K562 (cell line): Measurements from ENCODE around the gene ZNF362. TPM values are rescaled to one million over a fixed set of nuclear protein-coding genes. Genes with fewer than 3 reads are reported as not detected.

Source experiments
- ATAC-seq: fragments of 200-7000 bp; cut with Tn5 transposase; 3 replicates; pipeline ENCODE4 v1.9.1; 2020; ENCODE audit warnings: moderate library complexity
- BruUV-seq: library from RNA; stranded (reverse); fragments of 400-500 nt; replicated peaks from 2 replicates; lab custom pipeline; 2021; lab: Mats Ljungman, UMichigan
- CTCF ChIA-PET: fragments of 300-600 bp; formaldehyde crosslinking; extraction: SDS; loops from one replicate; lab custom pipeline; 2021; ENCODE audit warnings: low intra/inter-chr PET ratio; lab: Yijun Ruan, JAX
- POLR2A ChIA-PET: fragments of 300-600, 350-650 bp; sonication (Branson Sonifier 250); formaldehyde crosslinking; extraction: SDS; loops from one replicate; lab custom pipeline; 2021; ENCODE audit warnings: antibody characterized with exemption, inconsistent platforms; lab: Yijun Ruan, JAX
- DNase-seq, 4 experiments: peaks; one replicate each; pipeline versions ENCODE4 v3.0.0 to v3.0.0-alpha.2; 2011 to 2018; ENCODE audit warnings: low spot score in 3 of 4, mixed read lengths in 3 of 4; ENCODE audit errors: extremely low read depth in 1 of 4
- FAIRE-seq: peaks from 2 replicates; lab custom pipeline; 2011; peaks lifted over from hg19 to GRCh38; lab: Jason Lieb, UNC
- H2AFZ ChIP-seq: 2 replicates; pipeline ENCODE4 v1.6.0; 2011; ENCODE audit warnings: low read depth, low read length, control low read depth, inconsistent platforms
- H3K27ac ChIP-seq: fragments of 200-600 bp; 3 replicates; pipeline ENCODE4 v1.8.0; 2011; ENCODE audit warnings: low read depth, mild to moderate bottlenecking, control low read depth, inconsistent platforms, low read length, moderate library complexity, mixed read lengths; ENCODE audit errors: extremely low read depth
- H3K27me3 ChIP-seq, 2 experiments: fragments of 300-600 bp in 1 of 2; 2 replicates in 1 of 2; 3 replicates in 1 of 2; pipeline versions ENCODE4 v1.6.0 to v1.8.0; 2011; ENCODE audit warnings: inconsistent platforms in 2 of 2, low read length in 2 of 2, mild to moderate bottlenecking in 1 of 2, mixed read lengths in 1 of 2, moderate library complexity in 1 of 2; ENCODE audit not compliant: control insufficient read depth in 2 of 2, insufficient read depth in 2 of 2
- H3K36me3 ChIP-seq: fragments of 300-600 bp; 3 replicates; pipeline ENCODE4 v1.8.0; 2011; ENCODE audit warnings: mild to moderate bottlenecking, low read length, inconsistent platforms; ENCODE audit not compliant: control insufficient read depth, insufficient read depth
- H3K4me1 ChIP-seq, 2 experiments: fragments of 200-600 bp in 1 of 2; replicated peaks in 1 of 2; 2 replicates in 1 of 2; 3 replicates in 1 of 2; pipeline versions ENCODE4 v1.5.1 to v1.8.0; 2011; ENCODE audit warnings: inconsistent platforms in 2 of 2, low read length in 2 of 2, mild to moderate bottlenecking in 1 of 2, mixed read lengths in 1 of 2, moderate library complexity in 1 of 2; ENCODE audit not compliant: control insufficient read depth in 2 of 2, insufficient read depth in 2 of 2
- H3K4me2 ChIP-seq: 2 replicates; pipeline ENCODE4 v1.6.1; 2011; ENCODE audit warnings: low read length, control low read depth, inconsistent platforms, mixed read lengths; ENCODE audit not compliant: insufficient read depth
- H3K4me3 ChIP-seq: fragments of 200-600 bp; sonication (generic), shearing (Covaris generic); 2 replicates; pipeline ENCODE4 v1.5.1; 2016; ENCODE audit warnings: control low read depth, inconsistent platforms
- H3K79me2 ChIP-seq: fragments of 200-600 bp; 3 replicates; pipeline ENCODE4 v1.8.0; 2011; ENCODE audit warnings: low read length, inconsistent platforms; ENCODE audit not compliant: control insufficient read depth, insufficient read depth
- H3K9ac ChIP-seq, 2 experiments: 2 replicates each; pipeline versions ENCODE4 v1.6.0 to v1.6.1; 2011; ENCODE audit warnings: low read depth in 2 of 2, low read length in 2 of 2, control low read depth in 1 of 2, inconsistent platforms in 1 of 2, mild to moderate bottlenecking in 1 of 2, mixed read lengths in 1 of 2; ENCODE audit not compliant: insufficient read depth in 1 of 2
- H3K9me1 ChIP-seq: one replicate; pipeline ENCODE4 v1.6.0; 2011; ENCODE audit warnings: inconsistent platforms, mild to moderate bottlenecking, low read length, moderate library complexity; ENCODE audit not compliant: control insufficient read depth, insufficient read depth
- H3K9me3 ChIP-seq: replicated peaks from 2 replicates; pipeline ENCODE4 v1.5.1; 2011; ENCODE audit warnings: low read depth, low read length, inconsistent platforms; ENCODE audit not compliant: control insufficient read depth, insufficient read depth
- H4K20me1 ChIP-seq: replicated peaks from 2 replicates; pipeline ENCODE4 v1.6.1; 2011; ENCODE audit warnings: low read length, inconsistent platforms, mixed read lengths; ENCODE audit not compliant: control insufficient read depth, insufficient read depth
- CHD1 ChIP-seq: fragments of 200-600 bp; sonication (generic); IDR thresholded peaks from one replicate; pipeline ENCODE4 v1.6.1; 2012; ENCODE audit warnings: mild to moderate bottlenecking, moderate library complexity, low read length, inconsistent platforms
- EGR1 ChIP-seq: fragments of 450-650 bp; conservative IDR thresholded peaks from 2 replicates; pipeline ENCODE4 v1.6.1; 2017; ENCODE audit warnings: mild to moderate bottlenecking
- NR2C1 ChIP-seq, 2 experiments: fragments of 450-650 bp; IDR thresholded peaks; 2 replicates each; pipeline ENCODE4 v1.6.1; 2017; ENCODE audit warnings: mild to moderate bottlenecking in 2 of 2, antibody characterized with exemption in 1 of 2, inconsistent platforms in 1 of 2, missing compliant biosample characterization in 1 of 2, missing genetic modification characterization in 1 of 2
- PHF21A ChIP-seq: fragments of 450-650 bp; IDR thresholded peaks from 2 replicates; pipeline ENCODE4 v1.6.1; 2017; ENCODE audit warnings: low read depth, borderline replicate concordance
- PREB ChIP-seq: sonication (generic); formaldehyde crosslinking; IDR thresholded peaks from 2 replicates; pipeline ENCODE4 v1.8.1; 2023; ENCODE audit warnings: mild to moderate bottlenecking, missing genetic modification reagents
- SRF ChIP-seq, 2 experiments: fragments of 250-450, 450-650 bp in 1 of 2; sonication (Bioruptor Pico) in 1 of 2; sonication (generic) in 1 of 2; formaldehyde crosslinking; IDR thresholded peaks; 2 replicates each; pipeline versions ENCODE4 v1.5.0 to v1.5.1; 2020 to 2022; ENCODE audit warnings: mild to moderate bottlenecking in 1 of 2, missing genetic modification reagents in 1 of 2
- ZNF408 ChIP-seq: fragments of 250-450 bp; sonication (Bioruptor Pico); IDR thresholded peaks from 2 replicates; pipeline ENCODE4 v1.4.0; 2020; ENCODE audit warnings: low read depth, mild to moderate bottlenecking, moderate library complexity
- WGBS: fragments of 100-300 bp; shearing (Covaris generic); methylation state at CpG from one replicate; pipeline ENCODE4 v1.1.6; 2016; ENCODE audit warnings: low coverage, mixed read lengths; ENCODE audit not compliant: insufficient coverage; ENCODE audit errors: missing lambda C conversion rate; 5-methylcytosine and 5-hydroxymethylcytosine counted together
- in situ Hi-C: fragments of 300-500 bp; cut with MboI; formaldehyde crosslinking; loops from 4 replicates; pipeline ENCODE4 v1.15.0; 2018; ENCODE audit warnings: inconsistent platforms, mixed read lengths
- intact Hi-C: fragments of 100-400 bp; cut with micrococcal nuclease; formaldehyde crosslinking; loops from 2 replicates; pipeline ENCODE4 v1.14.2; 2022
- polyA plus RNA-seq, 8 experiments: library from polyadenylated mRNA; depleted of rRNA in 4 of 8; stranded (reverse) in 5 of 8; unstranded in 3 of 8; fragments of >200 nt; fragmentation: Nextera tagmentation in 2 of 8; fragmentation: Illumina TruSeq in 1 of 8; extraction: Ambion mirVana in 2 of 8; extraction: Trizol in 1 of 8; gene quantifications; 2 replicates each; pipeline versions ENCODE4 v1.2.1 to v1.2.3, GENCODE V29; 2011 to 2014; ENCODE audit warnings: inconsistent platforms in 1 of 8, missing spikeins in 1 of 8
- total RNA-seq, 7 experiments: library from RNA; depleted of rRNA in 6 of 7; stranded (reverse); fragments of >200 nt in 6 of 7; fragmentation: Illumina TruSeq in 2 of 7; extraction: Trizol in 2 of 7; gene quantifications; 2 replicates each; pipeline versions ENCODE4 v1.2.1 to v1.2.3, GENCODE V29; 2011 to 2021; ENCODE audit warnings: low replicate concordance in 1 of 7

Gene ZNF362
- total and polyA plus RNA-seq, 9 of the 15 experiments (the other 6 are each of a cell fraction or from before 2014, with no cell fraction given) = 0.01 to 1.1 (median 0.35) TPM; not detected in 1

- Histone ChIP-seq H3K4me1 (no peaks in the 10 kb centered on the region), H3K27ac (no peak overlapping the region), H3K4me2 (no peak overlapping the region), H4K20me1 (no peaks in the 10 kb centered on the region), H3K9me1 (no peaks in the 10 kb centered on the region), H3K9me3 (no peaks in the 10 kb centered on the region), H3K79me2 (no peaks in the 10 kb centered on the region), H3K4me3 (no peak overlapping the region), H2AFZ (no peak overlapping the region), H3K36me3 (no peaks in the 10 kb centered on the region), H3K27me3 (peaks cover 9 to 38% of the 10 kb centered on the region in 2 experiments; a peak in 4 of 5 replicates), H3K9ac (no peak overlapping the region)
- BruUV-seq = no TSS peak
- CTCF ChIA-PET = no interaction called here
- DNase-seq (no peak), ATAC-seq (no peak), FAIRE-seq (no peak)
- in situ Hi-C loops = no loop called here
- intact Hi-C loops = no loop called here
- WGBS = under 1% methylated on average over 7 of the region's 7 CpGs
- POLR2A ChIA-PET = interaction anchor here (0.7 kb wide), 1 partner anchor 11 kb away, joined by 3 read pairs; no protein-coding TSS in a partner anchor
- TF ChIP-seq CHD1 (no peak), PHF21A (no peak), NR2C1 (IDR thresholded peaks at IDR 0.05) (no peak), NR2C1 (tag; IDR thresholded peaks at IDR 0.05) (no peak), PREB (CRISPR knock-in tag) (no peak), SRF (CRISPR knock-in tag; IDR thresholded peaks at IDR 0.05) (no peak), EGR1 (no peak), ZNF408 (CRISPR knock-in tag) (no peak)
Observed at GRCh38 chr1:33247545-33247944, 8.7 kb upstream of the ZNF362 start.
